ENCODE measurements around the gene LAMA4. TPM values are rescaled to one million over a fixed set of nuclear protein-coding genes. Genes with fewer than 3 reads are reported as not detected.

LAMA4 gene
- total and polyA plus RNA-seq, 2 of the 13 experiments (the other 11 are each of a cell fraction or from before 2014, with no cell fraction given) = not detected

- no peak for TF ChIP-seq HMGXB3 (CRISPR knock-in tag; IDR thresholded peaks at IDR 0.05; ENCODE audit: borderline replicate concordance)
- no peak for TF ChIP-seq SALL1 (CRISPR knock-in tag; IDR thresholded peaks at IDR 0.05)
- no peak for TF ChIP-seq HOXD1 (CRISPR knock-in tag; IDR thresholded peaks at IDR 0.05)
- no peak for TF ChIP-seq NAIF1 (CRISPR knock-in tag; IDR thresholded peaks at IDR 0.05; ENCODE audit: borderline replicate concordance)
These were observed 32.8 kb downstream of the LAMA4 start (continued) for GRCh38 chr6:112221561-112221960.

GRCh38 chr6:112218563-112218962 is 35.8 kb downstream of the LAMA4 start:
- Histone ChIP-seq H3K4me1 (ENCODE audit: insufficient read depth, low read length) (peaks cover 12% of the 10 kb centered on the region), H3K27me3 (ENCODE audit: control insufficient read depth in 1 of 2, insufficient read depth in 2 of 2, low read length in 2 of 2) (no peaks in the 10 kb centered on the region), H3K9ac (ENCODE audit: insufficient read depth, low read depth, low read length) (no peak overlapping the region), H3K27ac (ENCODE audit: extremely low read length, insufficient read depth, low read length) (no peak overlapping the region), H3K4me2 (ENCODE audit: low read depth, low read length) (no peak overlapping the region), H3K36me3 (replicated peaks in 1 of 2; ENCODE audit: control insufficient read depth in 1 of 2, insufficient read depth in 2 of 2, low read length in 2 of 2) (no peaks in the 10 kb centered on the region), H4K20me1 (ENCODE audit: insufficient read depth, low read length) (no peaks in the 10 kb centered on the region), H3K4me3 (replicated peaks in 1 of 3; ENCODE audit: insufficient read depth in 1 of 3, low read depth in 2 of 3, low read length in 3 of 3) (no peak overlapping the region), H3K79me2 (ENCODE audit: insufficient read depth, low read length) (no peaks in the 10 kb centered on the region), H2AFZ (ENCODE audit: low read length) (no peak overlapping the region), H3K9me3 (ENCODE audit: low read length) (no peaks in the 10 kb centered on the region)
- in situ Hi-C loops (cut with HindIII; ENCODE audit: extremely low pct_ligation_motif_present, low pct_unique_long_range_greater_than_20kb) (no loop called here), intact Hi-C loops (cut with micrococcal nuclease; ENCODE audit: unreplicated experiment) (loop anchor here (5.0 kb wide), 1 partner anchor 524 kb away; no protein-coding TSS in a partner anchor)
- DNase-seq (ENCODE audit: low spot score) (no peak), FAIRE-seq (no peak), ATAC-seq (no peak)
- CTCF ChIA-PET (ENCODE audit: low intra/inter-chr PET ratio, low total read pairs) = no interaction called here
- no TSS peak for BruUV-seq (replicated peaks)
- POLR2A ChIA-PET = no interaction called here
- 50% methylated on average over 5 of the region's 5 CpGs for WGBS (ENCODE audit: low lambda C conversion rate)
- no peak for TF ChIP-seq SNAPC5 (CRISPR knock-in tag; IDR thresholded peaks at IDR 0.05; ENCODE audit: borderline replicate concordance)
- TF ChIP-seq SOX5 (CRISPR knock-in tag; IDR thresholded peaks at IDR 0.05; ENCODE audit: borderline replicate concordance) = no peak
- no peak for TF ChIP-seq ZEB1 (IDR thresholded peaks at IDR 0.05; ENCODE audit: insufficient replicate concordance, low read depth)
- no peak for TF ChIP-seq ZNF512B (CRISPR knock-in tag; IDR thresholded peaks at IDR 0.05; ENCODE audit: borderline replicate concordance)
- no peak for TF ChIP-seq MIER3 (CRISPR knock-in tag; IDR thresholded peaks at IDR 0.05; ENCODE audit: borderline replicate concordance)
- TF ChIP-seq ZNF558 (CRISPR knock-in tag; IDR thresholded peaks at IDR 0.05; ENCODE audit: borderline replicate concordance) = no peak
- no peak for TF ChIP-seq MLLT10 (CRISPR knock-in tag; IDR thresholded peaks at IDR 0.05)
- no peak for TF ChIP-seq ZNF747 (CRISPR knock-in tag; IDR thresholded peaks at IDR 0.05; ENCODE audit: borderline replicate concordance)
- TF ChIP-seq CERS6 (CRISPR knock-in tag; IDR thresholded peaks at IDR 0.05) = no peak
- no peak for TF ChIP-seq ZNF720 (CRISPR knock-in tag; IDR thresholded peaks at IDR 0.05)
- TF ChIP-seq PAWR (CRISPR knock-in tag; IDR thresholded peaks at IDR 0.05; ENCODE audit: borderline replicate concordance) = no peak
